ENCODE data around the gene TMEM132A. TPM values are rescaled to one million over a fixed set of nuclear protein-coding genes. Genes with fewer than 3 reads are reported as not detected.

TMEM132A gene
- total and polyA plus RNA-seq, 9 of the 15 experiments (the other 6 are each of a cell fraction or from before 2014, with no cell fraction given) = 0.04 to 1.1 (median 0.18) TPM; not detected in 4

DNA sequence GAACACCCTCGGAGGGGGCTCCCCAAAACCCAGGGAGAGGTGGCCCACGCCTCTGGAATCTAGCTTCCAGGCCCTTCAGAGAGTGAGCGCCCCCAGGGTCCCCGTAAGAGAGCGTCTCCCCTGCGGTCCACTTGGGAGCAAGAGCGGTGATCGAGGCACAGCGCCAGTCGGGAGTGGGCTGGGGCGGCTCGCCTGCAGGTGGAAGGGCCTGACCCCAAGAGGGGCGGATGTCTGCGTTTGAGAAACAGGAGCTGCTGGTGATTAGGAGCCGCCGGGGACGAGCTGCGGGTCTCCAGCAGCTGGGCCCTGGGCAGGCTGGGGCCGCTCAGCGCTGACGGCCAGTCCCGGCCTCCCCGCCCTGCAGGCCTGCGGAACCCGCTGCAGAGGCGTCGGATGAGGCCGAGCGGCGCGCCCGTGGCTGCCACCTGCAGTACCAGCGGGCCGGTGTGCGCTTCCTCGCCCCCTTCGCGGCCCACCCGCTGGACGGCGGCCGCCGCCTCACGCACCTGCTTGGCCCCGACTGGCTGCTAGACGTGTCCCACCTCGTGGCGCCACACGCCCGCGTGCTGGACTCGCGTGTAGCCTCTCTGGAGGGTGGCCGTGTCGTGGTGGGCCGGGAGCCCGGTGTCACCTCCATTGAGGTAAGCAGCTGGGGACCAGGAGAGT is 10.0 kb downstream of the TMEM132A start (continued):
- TF ChIP-seq, protein P1, sequence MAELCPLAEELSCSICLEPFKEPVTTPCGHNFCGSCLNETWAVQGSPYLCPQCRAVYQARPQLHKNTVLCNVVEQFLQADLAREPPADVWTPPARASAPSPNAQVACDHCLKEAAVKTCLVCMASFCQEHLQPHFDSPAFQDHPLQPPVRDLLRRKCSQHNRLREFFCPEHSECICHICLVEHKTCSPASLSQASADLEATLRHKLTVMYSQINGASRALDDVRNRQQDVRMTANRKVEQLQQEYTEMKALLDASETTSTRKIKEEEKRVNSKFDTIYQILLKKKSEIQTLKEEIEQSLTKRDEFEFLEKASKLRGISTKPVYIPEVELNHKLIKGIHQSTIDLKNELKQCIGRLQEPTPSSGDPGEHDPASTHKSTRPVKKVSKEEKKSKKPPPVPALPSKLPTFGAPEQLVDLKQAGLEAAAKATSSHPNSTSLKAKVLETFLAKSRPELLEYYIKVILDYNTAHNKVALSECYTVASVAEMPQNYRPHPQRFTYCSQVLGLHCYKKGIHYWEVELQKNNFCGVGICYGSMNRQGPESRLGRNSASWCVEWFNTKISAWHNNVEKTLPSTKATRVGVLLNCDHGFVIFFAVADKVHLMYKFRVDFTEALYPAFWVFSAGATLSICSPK (IDR thresholded peaks at IDR 0.05; ENCODE audit: borderline replicate concordance) = no peak

DNA sequence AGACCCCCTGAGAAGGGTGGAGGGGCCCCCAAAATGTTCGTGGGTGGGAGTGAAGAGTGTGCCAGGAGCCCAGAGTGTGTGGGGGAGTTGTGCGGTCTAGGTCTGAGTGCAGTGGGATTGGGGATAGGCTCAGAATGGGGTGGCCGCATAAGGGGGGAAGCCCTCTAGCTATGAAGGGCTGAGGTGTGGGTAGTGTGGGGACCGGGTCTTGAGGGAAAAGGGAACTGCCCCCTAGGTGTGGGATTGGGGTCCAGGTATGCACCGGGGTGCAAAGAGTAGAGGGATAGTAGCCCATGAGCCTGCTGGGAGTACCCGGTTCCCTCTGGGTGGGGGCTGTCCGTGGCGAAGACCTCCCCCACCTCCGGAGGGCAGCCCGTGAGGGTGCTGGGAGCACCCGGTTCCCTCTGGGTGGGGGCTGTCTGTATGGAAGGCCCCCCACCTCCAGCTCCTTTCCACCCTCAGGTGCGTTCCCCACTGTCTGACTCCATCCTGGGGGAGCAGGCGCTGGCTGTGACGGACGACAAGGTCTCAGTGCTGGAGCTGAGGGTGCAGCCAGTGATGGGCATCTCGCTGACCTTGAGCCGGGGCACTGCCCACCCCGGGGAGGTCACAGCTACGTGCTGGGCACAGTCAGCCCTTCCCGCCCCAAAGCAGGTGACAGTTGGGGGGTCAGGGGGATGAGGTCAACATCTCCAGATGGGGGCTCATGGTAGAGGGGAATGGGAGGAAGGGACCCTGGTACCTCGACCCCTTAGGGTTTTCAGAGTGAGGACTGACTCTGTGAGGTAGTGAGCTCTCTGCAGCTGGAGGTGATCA is 10.7 kb downstream of the TMEM132A start:
- ATAC-seq (no peak), DNase-seq (ENCODE audit: extremely low read depth in 1 of 4, low spot score in 3 of 4) (no peak), FAIRE-seq (no peak)
- H3K9me1 ChIP-seq (ENCODE audit: control insufficient read depth, insufficient read depth, low read length) = no peaks in the 10 kb centered on the region
- no peak overlapping the region for H3K4me2 ChIP-seq (ENCODE audit: insufficient read depth, low read length)
- no TSS peak for BruUV-seq (replicated peaks)
- H3K36me3 ChIP-seq (ENCODE audit: control insufficient read depth, insufficient read depth, low read length) = no peaks in the 10 kb centered on the region
- ChIA-PET CTCF (ENCODE audit: low intra/inter-chr PET ratio) (no interaction called here), POLR2A (interaction anchor here (1.1 kb wide), 1 partner anchor 17 kb away, joined by 3 read pairs; no protein-coding TSS in a partner anchor)
- H3K4me1 ChIP-seq (replicated peaks in 1 of 2; ENCODE audit: control insufficient read depth in 2 of 2, insufficient read depth in 2 of 2, low read length in 2 of 2) = peaks cover 0 to 24% of the 10 kb centered on the region in 2 experiments; a peak in 1 of 5 replicates
- no peaks in the 10 kb centered on the region for H3K9me3 ChIP-seq (replicated peaks; ENCODE audit: control insufficient read depth, insufficient read depth, low read depth, low read length)
- H3K27me3 ChIP-seq (ENCODE audit: control insufficient read depth in 2 of 2, insufficient read depth in 2 of 2, low read length in 2 of 2) = peaks cover 69 to 93% of the 10 kb centered on the region in 2 experiments
- peaks cover 23% of the 10 kb centered on the region for H4K20me1 ChIP-seq (replicated peaks; ENCODE audit: control insufficient read depth, insufficient read depth, low read length)
- H2AFZ ChIP-seq (ENCODE audit: low read depth, low read length) = no peak overlapping the region
- H3K4me3 ChIP-seq = no peak overlapping the region
- 5% methylated on average over 19 of the region's 21 CpGs for WGBS (ENCODE audit: insufficient coverage, low coverage, missing lambda C conversion rate)
- no peak for TF ChIP-seq PHF20 (IDR thresholded peaks at IDR 0.05; ENCODE audit: partially characterized antibody)
- TF ChIP-seq, protein P2, sequence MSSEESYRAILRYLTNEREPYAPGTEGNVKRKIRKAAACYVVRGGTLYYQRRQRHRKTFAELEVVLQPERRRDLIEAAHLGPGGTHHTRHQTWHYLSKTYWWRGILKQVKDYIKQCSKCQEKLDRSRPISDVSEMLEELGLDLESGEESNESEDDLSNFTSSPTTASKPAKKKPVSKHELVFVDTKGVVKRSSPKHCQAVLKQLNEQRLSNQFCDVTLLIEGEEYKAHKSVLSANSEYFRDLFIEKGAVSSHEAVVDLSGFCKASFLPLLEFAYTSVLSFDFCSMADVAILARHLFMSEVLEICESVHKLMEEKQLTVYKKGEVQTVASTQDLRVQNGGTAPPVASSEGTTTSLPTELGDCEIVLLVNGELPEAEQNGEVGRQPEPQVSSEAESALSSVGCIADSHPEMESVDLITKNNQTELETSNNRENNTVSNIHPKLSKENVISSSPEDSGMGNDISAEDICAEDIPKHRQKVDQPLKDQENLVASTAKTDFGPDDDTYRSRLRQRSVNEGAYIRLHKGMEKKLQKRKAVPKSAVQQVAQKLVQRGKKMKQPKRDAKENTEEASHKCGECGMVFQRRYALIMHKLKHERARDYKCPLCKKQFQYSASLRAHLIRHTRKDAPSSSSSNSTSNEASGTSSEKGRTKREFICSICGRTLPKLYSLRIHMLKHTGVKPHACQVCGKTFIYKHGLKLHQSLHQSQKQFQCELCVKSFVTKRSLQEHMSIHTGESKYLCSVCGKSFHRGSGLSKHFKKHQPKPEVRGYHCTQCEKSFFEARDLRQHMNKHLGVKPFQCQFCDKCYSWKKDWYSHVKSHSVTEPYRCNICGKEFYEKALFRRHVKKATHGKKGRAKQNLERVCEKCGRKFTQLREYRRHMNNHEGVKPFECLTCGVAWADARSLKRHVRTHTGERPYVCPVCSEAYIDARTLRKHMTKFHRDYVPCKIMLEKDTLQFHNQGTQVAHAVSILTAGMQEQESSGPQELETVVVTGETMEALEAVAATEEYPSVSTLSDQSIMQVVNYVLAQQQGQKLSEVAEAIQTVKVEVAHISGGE (CRISPR knock-in tag; IDR thresholded peaks at IDR 0.05) = no peak
- no peak for TF ChIP-seq PPARD (CRISPR knock-in tag; IDR thresholded peaks at IDR 0.05)
- TF ChIP-seq C11orf30 (IDR thresholded peaks at IDR 0.05; ENCODE audit: low read depth) = no peak
- TF ChIP-seq EGR1 (conservative IDR thresholded peaks at IDR 0.05) = no peak
- no peak for TF ChIP-seq FOSL1 (tag; conservative IDR thresholded peaks at IDR 0.05)
- TF ChIP-seq GATAD2A (IDR thresholded peaks at IDR 0.05) = no peak
- no peak for TF ChIP-seq KDM4B (IDR thresholded peaks at IDR 0.05; ENCODE audit: borderline replicate concordance in 2 of 2, low read depth in 1 of 2)
- TF ChIP-seq, protein P3, sequence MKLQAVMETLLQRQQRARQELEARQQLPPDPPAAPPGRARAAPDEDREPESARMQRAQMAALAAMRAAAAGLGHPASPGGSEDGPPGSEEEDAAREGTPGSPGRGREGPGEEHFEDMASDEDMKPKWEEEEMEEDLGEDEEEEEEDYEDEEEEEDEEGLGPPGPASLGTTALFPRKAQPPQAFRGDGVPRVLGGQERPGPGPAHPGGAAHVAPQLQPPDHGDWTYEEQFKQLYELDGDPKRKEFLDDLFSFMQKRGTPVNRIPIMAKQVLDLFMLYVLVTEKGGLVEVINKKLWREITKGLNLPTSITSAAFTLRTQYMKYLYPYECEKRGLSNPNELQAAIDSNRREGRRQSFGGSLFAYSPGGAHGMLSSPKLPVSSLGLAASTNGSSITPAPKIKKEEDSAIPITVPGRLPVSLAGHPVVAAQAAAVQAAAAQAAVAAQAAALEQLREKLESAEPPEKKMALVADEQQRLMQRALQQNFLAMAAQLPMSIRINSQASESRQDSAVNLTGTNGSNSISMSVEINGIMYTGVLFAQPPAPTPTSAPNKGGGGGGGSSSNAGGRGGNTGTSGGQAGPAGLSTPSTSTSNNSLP (IDR thresholded peaks at IDR 0.05; ENCODE audit: borderline replicate concordance, low read depth, low read length) = no peak
- no peak overlapping the region for H3K27ac ChIP-seq (ENCODE audit: extremely low read depth, low read depth, low read length)
- intact Hi-C loops (cut with micrococcal nuclease) = no loop called here
- in situ Hi-C loops (cut with MboI) = no loop called here
- no peaks in the 10 kb centered on the region for H3K79me2 ChIP-seq (ENCODE audit: control insufficient read depth, insufficient read depth, low read length)
- no peak overlapping the region for H3K9ac ChIP-seq (ENCODE audit: insufficient read depth in 1 of 2, low read depth in 2 of 2, low read length in 2 of 2)
